Fibroblast of lung (primary cell): ENCODE data around the gene GMPR. TPM values are rescaled to one million over a fixed set of nuclear protein-coding genes. Genes with fewer than 3 reads are reported as not detected.

Source experiments
- DNase-seq, 2 donors: peaks; one replicate each; pipeline versions ENCODE4 v3.0.0 to v3.0.0-alpha.2; 2010; ENCODE audit warnings: low read depth in 2 of 2
- H2AFZ ChIP-seq: 2 replicates; pipeline ENCODE4 v1.5.1; 2012; ENCODE audit warnings: low read length, control low read depth, inconsistent platforms
- H3K27ac ChIP-seq: 2 replicates; pipeline ENCODE4 v1.5.1; 2011; ENCODE audit warnings: low read length, control low read depth; ENCODE audit not compliant: insufficient read depth
- H3K27me3 ChIP-seq: 2 replicates; pipeline ENCODE4 v1.5.1; 2011; ENCODE audit warnings: mild to moderate bottlenecking, low read length; ENCODE audit not compliant: control insufficient read depth, insufficient read depth
- H3K36me3 ChIP-seq: 2 replicates; pipeline ENCODE4 v1.5.1; 2011; ENCODE audit warnings: low read length; ENCODE audit not compliant: control insufficient read depth, insufficient read depth
- H3K4me1 ChIP-seq: 2 replicates; pipeline ENCODE4 v1.5.1; 2011; ENCODE audit warnings: low read length; ENCODE audit not compliant: control insufficient read depth, insufficient read depth; ENCODE audit errors: extremely low read depth
- H3K4me2 ChIP-seq: 2 replicates; pipeline ENCODE4 v1.5.1; 2011; ENCODE audit warnings: low read length, control low read depth; ENCODE audit not compliant: insufficient read depth; ENCODE audit errors: extremely low read depth
- H3K4me3 ChIP-seq, 4 experiments: fragments of 200-600 bp in 1 of 4; sonication (generic) in 1 of 4; replicated peaks in 1 of 4; 2 replicates each; pipeline ENCODE4 v1.5.1; 2011 to 2016; ENCODE audit warnings: low read length in 4 of 4, low read depth in 3 of 4, mild to moderate bottlenecking in 3 of 4, control low read depth in 2 of 4, inconsistent platforms in 1 of 4, mixed read lengths in 1 of 4; ENCODE audit not compliant: insufficient read depth in 1 of 4; ENCODE audit errors: control extremely low read depth in 1 of 4
- H3K79me2 ChIP-seq: 2 replicates; pipeline ENCODE4 v1.5.1; 2012; ENCODE audit warnings: mild to moderate bottlenecking, low read length, inconsistent platforms; ENCODE audit not compliant: control insufficient read depth, insufficient read depth
- H3K9ac ChIP-seq: 2 replicates; pipeline ENCODE4 v1.5.1; 2011; ENCODE audit warnings: mild to moderate bottlenecking, low read length, control low read depth; ENCODE audit not compliant: insufficient read depth
- H3K9me3 ChIP-seq: 2 replicates; pipeline ENCODE4 v1.5.1; 2012; ENCODE audit warnings: low read depth, low read length; ENCODE audit not compliant: control insufficient read depth, insufficient read depth
- H4K20me1 ChIP-seq: 2 replicates; pipeline ENCODE4 v1.5.1; 2011; ENCODE audit warnings: low read length; ENCODE audit not compliant: control insufficient read depth, insufficient read depth; ENCODE audit errors: extremely low read depth
- CTCF ChIP-seq, 2 donors: IDR thresholded peaks in 1 of 2; conservative IDR thresholded peaks in 1 of 2; 1 replicate in 1 of 2; 2 replicates in 1 of 2; pipeline ENCODE4 v1.5.1; 2011 to 2012; ENCODE audit warnings: low read length in 2 of 2, control low read depth in 1 of 2, inconsistent platforms in 1 of 2, low read depth in 1 of 2, mild to moderate bottlenecking in 1 of 2
- EZH2 ChIP-seq: IDR thresholded peaks from 2 replicates; pipeline ENCODE4 v1.5.1; 2012; ENCODE audit warnings: low read length, control low read depth, mild to moderate bottlenecking; ENCODE audit errors: missing control alignments
- polyA plus RNA-seq, 2 donors: library from polyadenylated mRNA; depleted of rRNA in 1 of 2; stranded (reverse) in 1 of 2; unstranded in 1 of 2; fragments of >200 nt; gene quantifications; 2 replicates each; pipeline ENCODE4 v1.2.1, GENCODE V29; 2011 to 2012; ENCODE audit warnings: missing spikeins in 1 of 2
- total RNA-seq: library from RNA; depleted of rRNA; stranded (reverse); fragments of >200 nt; gene quantifications from 2 replicates; pipeline ENCODE4 v1.2.1, GENCODE V29; 2014

GMPR gene
- total and polyA plus RNA-seq, 2 donors (not counting 1 experiment from before 2014, with no cell fraction given), result 13.2 to 16.4 TPM

GRCh38 chr6:16209539-16209938, 28.8 kb upstream of the GMPR start:
- H3K4me2 ChIP-seq, result no peak overlapping the region
- no peak overlapping the region for H2AFZ ChIP-seq
- H3K9me3 ChIP-seq, result no peaks in the 10 kb centered on the region

GRCh38 chr6:16212276-16212675, 26.1 kb upstream of the GMPR start:
- Histone ChIP-seq H3K27me3 (no peaks in the 10 kb centered on the region), H4K20me1 (no peaks in the 10 kb centered on the region), H3K4me3 (no peak overlapping the region), H3K27ac (no peak overlapping the region), H2AFZ (no peak overlapping the region), H3K4me1 (no peaks in the 10 kb centered on the region), H3K9ac (no peak overlapping the region), H3K4me2 (no peak overlapping the region), H3K9me3 (no peaks in the 10 kb centered on the region), H3K36me3 (no peaks in the 10 kb centered on the region), H3K79me2 (no peaks in the 10 kb centered on the region)
- no peak for DNase-seq
- TF ChIP-seq CTCF (conservative IDR thresholded peaks at IDR 0.05 in 1 of 2, IDR thresholded peaks at IDR 0.05 in 1 of 2; ENCODE audit: low read depth in 1 of 2, low read length in 2 of 2) (no peak), EZH2 (no peak)

More at GRCh38 chr6:16209539-16209938, 28.8 kb upstream of the GMPR start:
- H3K4me1 ChIP-seq, result peaks cover 9% of the 10 kb centered on the region
- H3K79me2 ChIP-seq, result no peaks in the 10 kb centered on the region
- H3K4me3 ChIP-seq, result no peak overlapping the region
- H3K27me3 ChIP-seq, result no peaks in the 10 kb centered on the region
- no peak overlapping the region for H3K27ac ChIP-seq
- no peak for TF ChIP-seq CTCF (conservative IDR thresholded peaks at IDR 0.05 in 1 of 2, IDR thresholded peaks at IDR 0.05 in 1 of 2; ENCODE audit: low read depth in 1 of 2, low read length in 2 of 2)
- no peak for TF ChIP-seq EZH2
- no peaks in the 10 kb centered on the region for H3K36me3 ChIP-seq
- no peak for DNase-seq
- no peaks in the 10 kb centered on the region for H4K20me1 ChIP-seq
- no peak overlapping the region for H3K9ac ChIP-seq

- Histone ChIP-seq H3K4me2 (no peak overlapping the region), H3K36me3 (no peaks in the 10 kb centered on the region), H3K27me3 (no peaks in the 10 kb centered on the region), H3K9me3 (no peaks in the 10 kb centered on the region), H3K27ac (no peak overlapping the region), H4K20me1 (no peaks in the 10 kb centered on the region), H3K4me1 (no peaks in the 10 kb centered on the region), H3K9ac (no peak overlapping the region), H3K4me3 (peak overlapping the region in 2 of 4 experiments; percentile 29 to 32), H3K79me2 (no peaks in the 10 kb centered on the region), H2AFZ (peak overlapping the region; percentile 34)
- no peak for TF ChIP-seq CTCF (conservative IDR thresholded peaks at IDR 0.05 in 1 of 2, IDR thresholded peaks at IDR 0.05 in 1 of 2; ENCODE audit: low read depth in 1 of 2, low read length in 2 of 2)
- TF ChIP-seq EZH2, result no peak
- DNase-seq, result peak; percentile 36 to 55
Observed at GRCh38 chr6:16216501-16217155, 21.8 kb upstream of the GMPR start.
